GM12872 (cell line): ENCODE measurements around the gene PIGT.

Source experiments
- CTCF ChIP-seq: IDR thresholded peaks from 3 replicates; pipeline ENCODE4 v1.5.1; 2011; ENCODE audit warnings: low read depth, mild to moderate bottlenecking, low read length, moderate library complexity; ENCODE audit not compliant: insufficient read depth

The PIGT gene

DNA sequence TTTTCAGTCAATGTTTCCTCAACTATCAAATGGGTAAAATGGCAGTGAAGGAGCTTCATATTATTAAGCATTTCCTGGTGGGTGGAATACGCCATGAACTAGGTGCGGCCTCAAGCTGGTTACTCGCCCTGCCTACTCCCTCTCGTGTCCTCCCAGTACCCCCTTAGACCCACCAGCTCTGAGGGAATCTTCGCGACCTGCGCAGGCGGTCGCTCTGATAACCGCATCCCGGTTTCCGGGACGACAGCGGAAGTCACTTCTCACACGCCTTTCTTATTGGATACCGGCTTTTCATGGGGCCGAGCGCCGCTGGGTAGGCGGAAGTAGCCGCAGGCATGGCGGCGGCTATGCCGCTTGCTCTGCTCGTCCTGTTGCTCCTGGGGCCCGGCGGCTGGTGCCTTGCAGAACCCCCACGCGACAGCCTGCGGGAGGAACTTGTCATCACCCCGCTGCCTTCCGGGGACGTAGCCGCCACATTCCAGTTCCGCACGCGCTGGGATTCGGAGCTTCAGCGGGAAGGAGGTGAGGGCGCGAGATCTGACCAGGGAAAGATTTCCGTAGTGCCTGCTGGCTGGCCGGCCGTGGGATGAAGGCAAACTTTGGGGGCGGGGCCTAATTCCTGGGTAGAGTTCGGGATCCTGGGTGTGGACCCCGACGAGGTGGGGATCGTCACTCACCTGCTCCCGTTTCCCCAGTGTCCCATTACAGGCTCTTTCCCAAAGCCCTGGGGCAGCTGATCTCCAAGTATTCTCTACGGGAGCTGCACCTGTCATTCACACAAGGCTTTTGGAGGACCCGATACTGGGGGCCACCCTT lies at the start of gene PIGT:
PIGT (plus strand) TSS at position 320 of the 816 bp plus-strand sequence; CDS start at position 336, 16 bp downstream.
- TF ChIP-seq CTCF: no peak

GRCh38 chr20:45366192-45366591 lies 49.7 kb upstream of the PIGT start:
- no peak for TF ChIP-seq CTCF

DNA sequence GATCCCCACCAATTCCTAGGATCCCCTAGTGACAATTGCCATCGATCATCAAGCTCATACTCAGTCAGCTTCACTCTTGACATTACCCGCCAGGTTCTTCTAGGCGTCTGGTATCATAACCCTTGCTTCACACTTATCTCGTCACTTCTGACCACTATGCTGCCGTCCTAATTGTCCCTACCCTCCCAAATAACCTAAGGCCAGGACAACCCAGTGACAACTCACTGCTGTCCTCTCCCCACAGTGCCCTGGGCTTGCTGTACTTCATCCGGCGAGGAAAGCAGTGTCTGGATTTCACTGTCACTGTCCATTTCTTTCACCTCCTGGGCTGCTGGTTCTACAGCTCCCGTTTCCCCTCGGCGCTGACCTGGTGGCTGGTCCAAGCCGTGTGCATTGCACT lies 49.3 kb upstream of the PIGT start:
- no peak for TF ChIP-seq CTCF

- no peak for TF ChIP-seq CTCF
These were observed 48.8 kb upstream of the PIGT start for GRCh38 chr20:45367126-45367525.

GRCh38 chr20:45368221-45368980 lies 47.5 kb upstream of the PIGT start:
- no peak for TF ChIP-seq CTCF

- no peak for TF ChIP-seq CTCF
These were observed 45.3 kb upstream of the PIGT start for GRCh38 chr20:45370571-45371160.

GRCh38 chr20:45372241-45372640 lies 43.7 kb upstream of the PIGT start:
- TF ChIP-seq CTCF: no peak
